Raji (cell line): ENCODE measurements around the gene CDA.

Experiments
- POLR2A ChIP-seq: IDR thresholded peaks from 2 replicates; pipeline ENCODE4 v1.6.1; 2011; ENCODE audit warnings: low read depth, low read length, control low read depth; ENCODE audit not compliant: insufficient read depth

The CDA gene

GRCh38 chr1:20588634-20589225 lies at the start of gene CDA:
Gene CDA, plus strand, starts transcription at chr1:20589097. Its CDS starts 33 bp downstream, at chr1:20589130.
- TF ChIP-seq POLR2A = no peak

- TF ChIP-seq POLR2A = no peak
These were observed 48.6 kb upstream of the CDA start for GRCh38 chr1:20540281-20540680.

GRCh38 chr1:20546637-20547036 lies 42.3 kb upstream of the CDA start:
- no peak for TF ChIP-seq POLR2A

- TF ChIP-seq POLR2A = no peak
These were observed 37.7 kb upstream of the CDA start for GRCh38 chr1:20551161-20551560.

GRCh38 chr1:20551945-20552727 lies 36.8 kb upstream of the CDA start, which contains the start of gene FAM43B:
Gene FAM43B, plus strand, starts transcription at chr1:20552573. Its CDS starts 401 bp downstream, at chr1:20552974.
- no peak for TF ChIP-seq POLR2A

- TF ChIP-seq POLR2A = no peak
These were observed 36.0 kb upstream of the CDA start for GRCh38 chr1:20552728-20553445.

GRCh38 chr1:20555025-20555757 lies 33.7 kb upstream of the CDA start:
- no peak for TF ChIP-seq POLR2A

- TF ChIP-seq POLR2A = no peak
These were observed 33.2 kb upstream of the CDA start for GRCh38 chr1:20555758-20556120.

- no peak for TF ChIP-seq POLR2A
These were observed 30.7 kb upstream of the CDA start for GRCh38 chr1:20558191-20558590.

- TF ChIP-seq POLR2A = no peak
These were observed 27.9 kb upstream of the CDA start for GRCh38 chr1:20560966-20561365.

- TF ChIP-seq POLR2A = no peak
These were observed 23.7 kb upstream of the CDA start for GRCh38 chr1:20565234-20565633.

- TF ChIP-seq POLR2A = no peak
These were observed 19.3 kb upstream of the CDA start for GRCh38 chr1:20569523-20570098.

- no peak for TF ChIP-seq POLR2A
These were observed 17.5 kb upstream of the CDA start for GRCh38 chr1:20571427-20571826.

GRCh38 chr1:20573987-20574386 lies 14.9 kb upstream of the CDA start:
- TF ChIP-seq POLR2A = no peak

- no peak for TF ChIP-seq POLR2A
These were observed 14.0 kb upstream of the CDA start for GRCh38 chr1:20574686-20575540.
